WTC11 (cell line): ENCODE results near the gene EIF4E. TPM values are rescaled to one million over a fixed set of nuclear protein-coding genes. Genes with fewer than 3 reads are reported as not detected.

ENCODE experiments used
- ATAC-seq: fragments of 200-7000 bp; cut with Tn5 transposase; 2 replicates; pipeline ENCODE4 v1.10.0; 2021; ENCODE audit warnings: mild to moderate bottlenecking, moderate library complexity
- CTCF ChIA-PET: fragments of 300-600 bp; sonication (Branson Sonifier 250); formaldehyde crosslinking; loops from one replicate; lab custom pipeline; 2021; ENCODE audit warnings: antibody characterized with exemption; lab: Charles Lee
- POLR2A ChIA-PET: fragments of 350-600 bp; sonication (Branson Sonifier 250); formaldehyde crosslinking; loops from one replicate; lab custom pipeline; 2021; ENCODE audit warnings: antibody characterized with exemption; lab: Charles Lee
- DNase-seq: peaks from one replicate; pipeline ENCODE4 v3.0.0; 2021; ENCODE audit warnings: low spot score
- H3K27ac Mint-ChIP-seq: 2 replicates; pipeline ENCODE4 v1.8.0; 2021; ENCODE audit warnings: mixed read lengths
- H3K27me3 Mint-ChIP-seq: 2 replicates; pipeline ENCODE4 v1.8.0; 2021; ENCODE audit warnings: low read depth, mild to moderate bottlenecking, moderate library complexity, mixed read lengths
- H3K36me3 Mint-ChIP-seq: 2 replicates; pipeline ENCODE4 v1.8.0; 2021; ENCODE audit warnings: mixed read lengths
- H3K4me1 Mint-ChIP-seq: 2 replicates; pipeline ENCODE4 v1.8.0; 2022; ENCODE audit warnings: mixed read lengths
- H3K4me3 Mint-ChIP-seq: 2 replicates; pipeline ENCODE4 v1.8.0; 2021; ENCODE audit warnings: mild to moderate bottlenecking, moderate library complexity, mixed read lengths
- H3K9me3 Mint-ChIP-seq: 2 replicates; pipeline ENCODE4 v1.8.0; 2021; ENCODE audit warnings: mixed read lengths
- KAT7 ChIP-seq: sonication (generic); formaldehyde crosslinking; IDR thresholded peaks from 2 replicates; pipeline ENCODE4 v1.8.1; 2023; ENCODE audit warnings: missing genetic modification reagents, mild to moderate bottlenecking, borderline replicate concordance
- NR2C2 ChIP-seq: sonication (generic); formaldehyde crosslinking; IDR thresholded peaks from 2 replicates; pipeline ENCODE4 v1.8.0; 2022; ENCODE audit warnings: mild to moderate bottlenecking, missing genetic modification reagents
- NR3C1 ChIP-seq: sonication (generic); formaldehyde crosslinking; conservative IDR thresholded peaks from 2 replicates; pipeline ENCODE4 v1.8.1; 2023; ENCODE audit warnings: low read depth, mild to moderate bottlenecking, missing genetic modification reagents
- OVOL2 ChIP-seq: fragments of 250-450 bp; sonication (Bioruptor Pico); IDR thresholded peaks from 2 replicates; pipeline ENCODE4 v1.9.0; 2021; ENCODE audit warnings: mild to moderate bottlenecking, borderline replicate concordance
- SOX15 ChIP-seq: fragments of 250-450 bp; sonication (Bioruptor Pico); IDR thresholded peaks from 2 replicates; pipeline ENCODE4 v1.9.0; 2021; ENCODE audit warnings: mild to moderate bottlenecking
- SP1 ChIP-seq: sonication (generic); formaldehyde crosslinking; conservative IDR thresholded peaks from 2 replicates; pipeline ENCODE4 v1.8.1; 2022; ENCODE audit warnings: missing genetic modification reagents
- USF1 ChIP-seq: sonication (generic); formaldehyde crosslinking; IDR thresholded peaks from 2 replicates; pipeline ENCODE4 v1.8.0; 2022; ENCODE audit warnings: mild to moderate bottlenecking, missing genetic modification reagents
- ZMAT4 ChIP-seq: fragments of 250-450 bp; sonication (Bioruptor Pico); IDR thresholded peaks from 2 replicates; pipeline ENCODE4 v1.9.0; 2021; ENCODE audit warnings: mild to moderate bottlenecking
- ZNF263 ChIP-seq: sonication (generic); formaldehyde crosslinking; IDR thresholded peaks from 2 replicates; pipeline ENCODE4 v1.8.1; 2022; ENCODE audit warnings: low read depth, mild to moderate bottlenecking, moderate library complexity, missing genetic modification reagents
- ZNF281 ChIP-seq: sonication (generic); formaldehyde crosslinking; IDR thresholded peaks from 2 replicates; pipeline ENCODE4 v1.8.0; 2023; ENCODE audit warnings: mild to moderate bottlenecking, missing genetic modification reagents
- ZSCAN18 ChIP-seq: fragments of 250-450 bp; sonication (Bioruptor Pico); IDR thresholded peaks from 2 replicates; pipeline ENCODE4 v2.1.2; 2022; ENCODE audit warnings: mild to moderate bottlenecking, moderate library complexity
- total RNA-seq: library from RNA; stranded (reverse); gene quantifications from 3 replicates; pipeline ENCODE4 v1.2.3, GENCODE V29; 2021
- TF ChIP-seq, protein P1 (sequence below): sonication (generic); formaldehyde crosslinking; IDR thresholded peaks from 2 replicates; pipeline ENCODE4 v1.8.1; 2023; ENCODE audit warnings: mild to moderate bottlenecking, moderate library complexity, missing genetic modification reagents
- TF ChIP-seq, protein P2 (sequence below): sonication (generic); formaldehyde crosslinking; IDR thresholded peaks from 2 replicates; pipeline ENCODE4 v1.8.1; 2023; ENCODE audit warnings: mild to moderate bottlenecking, missing genetic modification reagents, moderate library complexity
- TF ChIP-seq, protein P3 (sequence below): sonication (generic); formaldehyde crosslinking; IDR thresholded peaks from 2 replicates; pipeline ENCODE4 v1.8.1; 2022; ENCODE audit warnings: low read depth, missing genetic modification reagents, borderline replicate concordance
- TF ChIP-seq, protein P4 (sequence below): fragments of 250-450 bp; sonication (Bioruptor Pico); IDR thresholded peaks from 2 replicates; pipeline ENCODE4 v1.9.0; 2021; ENCODE audit warnings: mild to moderate bottlenecking, borderline replicate concordance

Gene EIF4E
- total RNA-seq, 1 experiment from 2014 or later: 174 TPM

DNA sequence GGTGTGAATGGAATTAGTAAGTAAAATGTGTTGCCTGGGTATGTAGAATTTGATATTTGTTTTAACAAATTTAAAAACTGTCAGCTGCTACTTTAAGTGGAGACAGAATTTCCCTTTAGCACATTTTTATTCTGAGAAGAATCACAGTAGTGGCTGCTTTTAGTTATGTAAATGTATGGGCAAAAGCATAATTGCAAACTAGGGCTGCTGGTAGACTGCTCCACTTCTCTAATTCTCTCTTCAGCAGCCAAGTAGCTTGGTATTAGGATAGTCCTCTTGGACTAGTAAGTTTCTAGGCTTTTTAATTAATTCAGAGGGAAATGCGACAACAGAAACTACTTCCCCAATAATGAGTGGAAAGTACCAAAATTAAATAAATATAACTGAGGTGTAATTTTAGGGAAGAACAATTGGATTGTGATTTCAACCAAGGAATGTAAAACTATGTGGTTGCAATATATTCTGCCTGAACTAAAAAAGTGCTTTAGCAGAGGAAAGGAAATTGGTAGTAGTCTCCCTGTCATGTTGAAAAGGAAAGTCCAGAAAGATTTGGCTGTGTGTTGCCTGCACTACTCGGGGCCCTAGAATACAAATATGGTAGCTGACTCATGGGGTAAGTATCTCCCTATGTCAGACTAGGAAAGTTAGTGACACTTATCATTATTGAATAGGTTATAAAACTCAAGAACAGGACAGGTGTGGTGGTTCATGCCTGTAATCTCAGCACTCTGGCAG lies 9.2 kb upstream of the EIF4E start:
- POLR2A ChIA-PET: interaction anchor here (0.9 to 1.3 kb wide), 2 partner anchors 10 to 58 kb away, joined by 4 to 7 read pairs; no protein-coding TSS in a partner anchor

More for the DNA sequence above, 9.2 kb upstream of the EIF4E start:
- peaks cover 14% of the 10 kb centered on the region for H3K9me3 Mint-ChIP-seq
- DNase-seq: no peak
- no peak overlapping the region for H3K4me3 Mint-ChIP-seq
- peaks cover 25% of the 10 kb centered on the region for H3K4me1 Mint-ChIP-seq
- CTCF ChIA-PET: interaction anchor here (0.7 to 1.2 kb wide), 2 partner anchors 11 to 57 kb away, joined by 3 to 4 read pairs; partner anchors contain the start of gene METAP1
- H3K36me3 Mint-ChIP-seq: peaks cover 7% of the 10 kb centered on the region; the same call in 1 of the 2 replicates
- no peaks in the 10 kb centered on the region for H3K27me3 Mint-ChIP-seq
- peak; percentile 21; the same call in 1 of the 2 replicates for ATAC-seq
- TF ChIP-seq SOX15 (no peak), NR3C1 (CRISPR knock-in tag) (no peak), ZMAT4 (CRISPR knock-in tag) (no peak), OVOL2 (CRISPR knock-in tag) (no peak), USF1 (CRISPR knock-in tag) (no peak), ZNF263 (CRISPR knock-in tag) (no peak), ZNF281 (CRISPR knock-in tag) (no peak), ZSCAN18 (CRISPR knock-in tag) (no peak), KAT7 (CRISPR knock-in tag) (no peak), SP1 (CRISPR knock-in tag) (no peak), NR2C2 (no peak)
- TF ChIP-seq, protein P1, sequence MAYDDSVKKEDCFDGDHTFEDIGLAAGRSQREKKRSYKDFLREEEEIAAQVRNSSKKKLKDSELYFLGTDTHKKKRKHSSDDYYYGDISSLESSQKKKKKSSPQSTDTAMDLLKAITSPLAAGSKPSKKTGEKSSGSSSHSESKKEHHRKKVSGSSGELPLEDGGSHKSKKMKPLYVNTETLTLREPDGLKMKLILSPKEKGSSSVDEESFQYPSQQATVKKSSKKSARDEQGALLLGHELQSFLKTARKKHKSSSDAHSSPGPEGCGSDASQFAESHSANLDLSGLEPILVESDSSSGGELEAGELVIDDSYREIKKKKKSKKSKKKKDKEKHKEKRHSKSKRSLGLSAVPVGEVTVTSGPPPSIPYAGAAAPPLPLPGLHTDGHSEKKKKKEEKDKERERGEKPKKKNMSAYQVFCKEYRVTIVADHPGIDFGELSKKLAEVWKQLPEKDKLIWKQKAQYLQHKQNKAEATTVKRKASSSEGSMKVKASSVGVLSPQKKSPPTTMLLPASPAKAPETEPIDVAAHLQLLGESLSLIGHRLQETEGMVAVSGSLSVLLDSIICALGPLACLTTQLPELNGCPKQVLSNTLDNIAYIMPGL (CRISPR knock-in tag): no peak
- TF ChIP-seq, protein P2, sequence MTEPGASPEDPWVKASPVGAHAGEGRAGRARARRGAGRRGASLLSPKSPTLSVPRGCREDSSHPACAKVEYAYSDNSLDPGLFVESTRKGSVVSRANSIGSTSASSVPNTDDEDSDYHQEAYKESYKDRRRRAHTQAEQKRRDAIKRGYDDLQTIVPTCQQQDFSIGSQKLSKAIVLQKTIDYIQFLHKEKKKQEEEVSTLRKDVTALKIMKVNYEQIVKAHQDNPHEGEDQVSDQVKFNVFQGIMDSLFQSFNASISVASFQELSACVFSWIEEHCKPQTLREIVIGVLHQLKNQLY (CRISPR knock-in tag): no peak
- TF ChIP-seq, protein P3, sequence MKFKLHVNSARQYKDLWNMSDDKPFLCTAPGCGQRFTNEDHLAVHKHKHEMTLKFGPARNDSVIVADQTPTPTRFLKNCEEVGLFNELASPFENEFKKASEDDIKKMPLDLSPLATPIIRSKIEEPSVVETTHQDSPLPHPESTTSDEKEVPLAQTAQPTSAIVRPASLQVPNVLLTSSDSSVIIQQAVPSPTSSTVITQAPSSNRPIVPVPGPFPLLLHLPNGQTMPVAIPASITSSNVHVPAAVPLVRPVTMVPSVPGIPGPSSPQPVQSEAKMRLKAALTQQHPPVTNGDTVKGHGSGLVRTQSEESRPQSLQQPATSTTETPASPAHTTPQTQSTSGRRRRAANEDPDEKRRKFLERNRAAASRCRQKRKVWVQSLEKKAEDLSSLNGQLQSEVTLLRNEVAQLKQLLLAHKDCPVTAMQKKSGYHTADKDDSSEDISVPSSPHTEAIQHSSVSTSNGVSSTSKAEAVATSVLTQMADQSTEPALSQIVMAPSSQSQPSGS: no peak
- TF ChIP-seq, protein P4, sequence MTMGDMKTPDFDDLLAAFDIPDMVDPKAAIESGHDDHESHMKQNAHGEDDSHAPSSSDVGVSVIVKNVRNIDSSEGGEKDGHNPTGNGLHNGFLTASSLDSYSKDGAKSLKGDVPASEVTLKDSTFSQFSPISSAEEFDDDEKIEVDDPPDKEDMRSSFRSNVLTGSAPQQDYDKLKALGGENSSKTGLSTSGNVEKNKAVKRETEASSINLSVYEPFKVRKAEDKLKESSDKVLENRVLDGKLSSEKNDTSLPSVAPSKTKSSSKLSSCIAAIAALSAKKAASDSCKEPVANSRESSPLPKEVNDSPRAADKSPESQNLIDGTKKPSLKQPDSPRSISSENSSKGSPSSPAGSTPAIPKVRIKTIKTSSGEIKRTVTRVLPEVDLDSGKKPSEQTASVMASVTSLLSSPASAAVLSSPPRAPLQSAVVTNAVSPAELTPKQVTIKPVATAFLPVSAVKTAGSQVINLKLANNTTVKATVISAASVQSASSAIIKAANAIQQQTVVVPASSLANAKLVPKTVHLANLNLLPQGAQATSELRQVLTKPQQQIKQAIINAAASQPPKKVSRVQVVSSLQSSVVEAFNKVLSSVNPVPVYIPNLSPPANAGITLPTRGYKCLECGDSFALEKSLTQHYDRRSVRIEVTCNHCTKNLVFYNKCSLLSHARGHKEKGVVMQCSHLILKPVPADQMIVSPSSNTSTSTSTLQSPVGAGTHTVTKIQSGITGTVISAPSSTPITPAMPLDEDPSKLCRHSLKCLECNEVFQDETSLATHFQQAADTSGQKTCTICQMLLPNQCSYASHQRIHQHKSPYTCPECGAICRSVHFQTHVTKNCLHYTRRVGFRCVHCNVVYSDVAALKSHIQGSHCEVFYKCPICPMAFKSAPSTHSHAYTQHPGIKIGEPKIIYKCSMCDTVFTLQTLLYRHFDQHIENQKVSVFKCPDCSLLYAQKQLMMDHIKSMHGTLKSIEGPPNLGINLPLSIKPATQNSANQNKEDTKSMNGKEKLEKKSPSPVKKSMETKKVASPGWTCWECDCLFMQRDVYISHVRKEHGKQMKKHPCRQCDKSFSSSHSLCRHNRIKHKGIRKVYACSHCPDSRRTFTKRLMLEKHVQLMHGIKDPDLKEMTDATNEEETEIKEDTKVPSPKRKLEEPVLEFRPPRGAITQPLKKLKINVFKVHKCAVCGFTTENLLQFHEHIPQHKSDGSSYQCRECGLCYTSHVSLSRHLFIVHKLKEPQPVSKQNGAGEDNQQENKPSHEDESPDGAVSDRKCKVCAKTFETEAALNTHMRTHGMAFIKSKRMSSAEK (CRISPR knock-in tag): no peak
- peak overlapping the region; percentile 91 for H3K27ac Mint-ChIP-seq
